ENCODE measurements around the gene CDK6. TPM values are rescaled to one million over a fixed set of nuclear protein-coding genes. Genes with fewer than 3 reads are reported as not detected.

The CDK6 gene
- total RNA-seq, 1 experiment from 2014 or later = 175 TPM

GRCh38 chr7:92707435-92707834, 128.9 kb downstream of the CDK6 start:
- intact Hi-C loops (cut with micrococcal nuclease; ENCODE audit: unreplicated experiment) = no loop called here
- no peak overlapping the region for H3K4me3 Mint-ChIP-seq (ENCODE audit: unreplicated experiment)
- peaks cover 74% of the 10 kb centered on the region for H3K36me3 Mint-ChIP-seq (ENCODE audit: insufficient read depth, unreplicated experiment)
- H3K4me1 Mint-ChIP-seq (ENCODE audit: low read depth, unreplicated experiment) = peaks cover 31% of the 10 kb centered on the region
- no peak for TF ChIP-seq CTCF (IDR thresholded peaks at IDR 0.05; ENCODE audit: insufficient read depth in 1 of 2, low read depth in 1 of 2, low read length in 1 of 2, severe bottlenecking in 1 of 2, unreplicated experiment in 1 of 2)
- H3K9me3 Mint-ChIP-seq (ENCODE audit: unreplicated experiment) = peaks cover 6% of the 10 kb centered on the region
- Histone ChIP-seq H3K4me3 (ENCODE audit: low read depth, low read length) (no peak overlapping the region), H3K36me3 (ENCODE audit: control insufficient read depth, insufficient read depth, low read length) (no peaks in the 10 kb centered on the region), H3K9me3 (peaks cover 5% of the 10 kb centered on the region), H3K4me1 (no peaks in the 10 kb centered on the region; the same call in none of the 2 replicates), H3K27me3 (replicated peaks; ENCODE audit: control insufficient read depth, insufficient read depth, low read length) (no peaks in the 10 kb centered on the region)
- ChIA-PET CTCF (no interaction called here), POLR2A (no interaction called here)
- no TSS peak for BruUV-seq (replicated peaks)
- H3K27ac Mint-ChIP-seq (ENCODE audit: unreplicated experiment) = peak overlapping the region; percentile 5
- no peaks in the 10 kb centered on the region for H3K27me3 Mint-ChIP-seq (ENCODE audit: insufficient read depth, unreplicated experiment)
- DNase-seq = no peak

- Histone ChIP-seq H3K9me3 (peaks cover 5% of the 10 kb centered on the region), H3K4me3 (ENCODE audit: low read depth, low read length) (no peak overlapping the region), H3K36me3 (ENCODE audit: control insufficient read depth, insufficient read depth, low read length) (no peaks in the 10 kb centered on the region), H3K4me1 (no peaks in the 10 kb centered on the region; the same call in none of the 2 replicates), H3K27me3 (replicated peaks; ENCODE audit: control insufficient read depth, insufficient read depth, low read length) (no peaks in the 10 kb centered on the region)
- peaks cover 70% of the 10 kb centered on the region for H3K36me3 Mint-ChIP-seq (ENCODE audit: insufficient read depth, unreplicated experiment)
- ChIA-PET POLR2A (no interaction called here), CTCF (no interaction called here)
- no TSS peak for BruUV-seq (replicated peaks)
- no peaks in the 10 kb centered on the region for H3K27me3 Mint-ChIP-seq (ENCODE audit: insufficient read depth, unreplicated experiment)
- DNase-seq = no peak
- peaks cover 6% of the 10 kb centered on the region for H3K9me3 Mint-ChIP-seq (ENCODE audit: unreplicated experiment)
- no peak overlapping the region for H3K27ac Mint-ChIP-seq (ENCODE audit: unreplicated experiment)
- no peak overlapping the region for H3K4me3 Mint-ChIP-seq (ENCODE audit: unreplicated experiment)
- intact Hi-C loops (cut with micrococcal nuclease; ENCODE audit: unreplicated experiment) = no loop called here
- H3K4me1 Mint-ChIP-seq (ENCODE audit: low read depth, unreplicated experiment) = peaks cover 31% of the 10 kb centered on the region
- TF ChIP-seq CTCF (IDR thresholded peaks at IDR 0.05; ENCODE audit: insufficient read depth in 1 of 2, low read depth in 1 of 2, low read length in 1 of 2, severe bottlenecking in 1 of 2, unreplicated experiment in 1 of 2) = no peak
Observed at GRCh38 chr7:92706563-92706962, 129.8 kb downstream of the CDK6 start.

- H3K27me3 ChIP-seq (replicated peaks; ENCODE audit: control insufficient read depth, insufficient read depth, low read length) = no peaks in the 10 kb centered on the region
- no TSS peak for BruUV-seq (replicated peaks)
- TF ChIP-seq CTCF (IDR thresholded peaks at IDR 0.05; ENCODE audit: insufficient read depth in 1 of 2, low read depth in 1 of 2, low read length in 1 of 2, severe bottlenecking in 1 of 2, unreplicated experiment in 1 of 2) = no peak
- Mint-ChIP-seq H3K9me3 (ENCODE audit: unreplicated experiment) (peaks cover 6% of the 10 kb centered on the region), H3K27ac (ENCODE audit: unreplicated experiment) (no peak overlapping the region), H3K27me3 (ENCODE audit: insufficient read depth, unreplicated experiment) (no peaks in the 10 kb centered on the region), H3K4me1 (ENCODE audit: low read depth, unreplicated experiment) (peaks cover 33% of the 10 kb centered on the region), H3K4me3 (ENCODE audit: unreplicated experiment) (no peak overlapping the region), H3K36me3 (ENCODE audit: insufficient read depth, unreplicated experiment) (peaks cover 75% of the 10 kb centered on the region)
- ChIA-PET CTCF (no interaction called here), POLR2A (no interaction called here)
- H3K4me1 ChIP-seq = no peaks in the 10 kb centered on the region; the same call in none of the 2 replicates
- no peak overlapping the region for H3K4me3 ChIP-seq (ENCODE audit: low read depth, low read length)
- intact Hi-C loops (cut with micrococcal nuclease; ENCODE audit: unreplicated experiment) = no loop called here
- H3K36me3 ChIP-seq (ENCODE audit: control insufficient read depth, insufficient read depth, low read length) = no peaks in the 10 kb centered on the region
- no peak for DNase-seq
- H3K9me3 ChIP-seq = peaks cover 5% of the 10 kb centered on the region
Observed at GRCh38 chr7:92705831-92706230, 130.5 kb downstream of the CDK6 start.
